K562 (cell line): ENCODE data around the gene TACR1.

Experiments
- JUN ChIP-seq, 2 experiments: sonication (generic) in 1 of 2; formaldehyde crosslinking in 1 of 2; IDR thresholded peaks; 2 replicates each; pipeline versions ENCODE4 v1.6.1 to v1.8.0; 2012 to 2022; ENCODE audit warnings: borderline replicate concordance in 2 of 2, mild to moderate bottlenecking in 2 of 2, improper control_type of control experiment in 1 of 2, low read depth in 1 of 2, low read length in 1 of 2, missing genetic modification reagents in 1 of 2
- POLR2A ChIP-seq: fragments of 450-650 bp; conservative IDR thresholded peaks from 2 replicates; pipeline ENCODE4 v1.6.1; 2016
- TF ChIP-seq, protein P1 (sequence below): fragments of 450-650 bp; formaldehyde crosslinking; IDR thresholded peaks from 2 replicates; pipeline ENCODE4 v1.4.0; 2020; ENCODE audit warnings: mild to moderate bottlenecking

DNA sequence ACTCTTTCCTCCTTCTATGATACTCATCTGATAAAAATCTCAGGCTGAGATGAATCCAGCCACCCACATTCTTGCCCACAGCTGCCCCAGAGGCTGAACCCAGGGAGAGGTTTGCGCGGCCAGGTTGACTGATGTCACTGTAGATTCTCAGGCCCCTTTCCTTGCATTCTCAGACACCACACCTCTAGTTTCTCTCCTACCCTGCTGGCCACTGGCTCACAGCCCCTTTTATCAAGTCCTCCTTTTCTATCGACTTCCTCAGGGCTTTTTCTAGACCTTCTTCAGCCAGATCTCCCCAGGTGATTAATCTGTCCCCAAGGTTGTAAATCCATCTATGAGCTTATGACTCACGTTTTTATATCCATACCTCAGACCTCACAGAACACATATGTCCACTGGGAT is 99.8 kb downstream of the TACR1 start:
- TF ChIP-seq, protein P1, sequence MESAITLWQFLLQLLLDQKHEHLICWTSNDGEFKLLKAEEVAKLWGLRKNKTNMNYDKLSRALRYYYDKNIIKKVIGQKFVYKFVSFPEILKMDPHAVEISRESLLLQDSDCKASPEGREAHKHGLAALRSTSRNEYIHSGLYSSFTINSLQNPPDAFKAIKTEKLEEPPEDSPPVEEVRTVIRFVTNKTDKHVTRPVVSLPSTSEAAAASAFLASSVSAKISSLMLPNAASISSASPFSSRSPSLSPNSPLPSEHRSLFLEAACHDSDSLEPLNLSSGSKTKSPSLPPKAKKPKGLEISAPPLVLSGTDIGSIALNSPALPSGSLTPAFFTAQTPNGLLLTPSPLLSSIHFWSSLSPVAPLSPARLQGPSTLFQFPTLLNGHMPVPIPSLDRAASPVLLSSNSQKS: no peak
- TF ChIP-seq POLR2A (no peak), JUN (IDR thresholded peaks at IDR 0.05; ENCODE audit: borderline replicate concordance, low read depth, low read length) (no peak), JUN (CRISPR knock-in tag; IDR thresholded peaks at IDR 0.05; ENCODE audit: borderline replicate concordance) (no peak)
